Ishikawa (cell line): Measurements from ENCODE around the gene KCNK10.
A peak's percentile ranks its signal among the peaks of the same experiment; 100 is the strongest.

Experiments used
- CEBPB ChIP-seq: IDR thresholded peaks from 2 replicates; pipeline ENCODE4 v1.6.1; 2012
- CREB1 ChIP-seq: IDR thresholded peaks from 2 replicates; pipeline ENCODE4 v1.6.1; 2012; ENCODE audit warnings: low read depth
- EP300 ChIP-seq: IDR thresholded peaks from 2 replicates; pipeline ENCODE4 v1.6.1; 2012; ENCODE audit warnings: borderline replicate concordance
- FOXM1 ChIP-seq: IDR thresholded peaks from 2 replicates; pipeline ENCODE4 v1.6.1; 2012; ENCODE audit warnings: low read depth, borderline replicate concordance
- MAX ChIP-seq: IDR thresholded peaks from 2 replicates; pipeline ENCODE4 v1.6.1; 2012
- NFIC ChIP-seq: IDR thresholded peaks from 2 replicates; pipeline ENCODE4 v1.6.1; 2012
- RAD21 ChIP-seq: IDR thresholded peaks from 2 replicates; pipeline ENCODE4 v1.6.1; 2012; ENCODE audit warnings: low read depth
- TAF1 ChIP-seq: IDR thresholded peaks from 2 replicates; pipeline ENCODE4 v1.6.1; 2012; ENCODE audit warnings: low read depth, mild to moderate bottlenecking
- TEAD4 ChIP-seq: IDR thresholded peaks from 2 replicates; pipeline ENCODE4 v1.6.1; 2012
- YY1 ChIP-seq: IDR thresholded peaks from 2 replicates; pipeline ENCODE4 v1.6.1; 2012; ENCODE audit warnings: low read depth
- ZBTB7A ChIP-seq: IDR thresholded peaks from 2 replicates; pipeline ENCODE4 v1.6.1; 2012; ENCODE audit warnings: low read depth

- TF ChIP-seq MAX (0 out of 2 replicates have a peak, but pooled peaks have one; percentile 30), CEBPB (no peak), ZBTB7A (no peak), YY1 (no peak), RAD21 (no peak), EP300 (no peak), CREB1 (no peak), FOXM1 (no peak), TAF1 (no peak), NFIC (no peak), TEAD4 (no peak)
Measured at GRCh38 chr14:88323523-88324199, 592 bp upstream of the KCNK10 start.
